ENCODE measurements around the gene TMEM144.

Gene TMEM144

GRCh38 chr4:158209825-158210807, at the start of gene TMEM144 (continued):
- TF ChIP-seq, protein P1, sequence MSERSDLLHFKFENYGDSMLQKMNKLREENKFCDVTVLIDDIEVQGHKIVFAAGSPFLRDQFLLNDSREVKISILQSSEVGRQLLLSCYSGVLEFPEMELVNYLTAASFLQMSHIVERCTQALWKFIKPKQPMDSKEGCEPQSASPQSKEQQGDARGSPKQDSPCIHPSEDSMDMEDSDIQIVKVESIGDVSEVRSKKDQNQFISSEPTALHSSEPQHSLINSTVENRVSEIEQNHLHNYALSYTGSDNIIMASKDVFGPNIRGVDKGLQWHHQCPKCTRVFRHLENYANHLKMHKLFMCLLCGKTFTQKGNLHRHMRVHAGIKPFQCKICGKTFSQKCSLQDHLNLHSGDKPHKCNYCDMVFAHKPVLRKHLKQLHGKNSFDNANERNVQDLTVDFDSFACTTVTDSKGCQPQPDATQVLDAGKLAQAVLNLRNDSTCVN (tag by site-specific recombination; optimal IDR thresholded peaks at IDR 0.05) = peak; percentile 14
- TF ChIP-seq PATZ1 (tag by site-specific recombination; IDR thresholded peaks at IDR 0.05) = peak; percentile 79
- peak; percentile 79 for TF ChIP-seq ZFHX2 (tag by site-specific recombination; conservative IDR thresholded peaks at IDR 0.05)
- TF ChIP-seq ZIC2 (tag by site-specific recombination; IDR thresholded peaks at IDR 0.05) = peak; percentile 29; the same call in 1 of the 2 replicates
- TF ChIP-seq, protein P2, sequence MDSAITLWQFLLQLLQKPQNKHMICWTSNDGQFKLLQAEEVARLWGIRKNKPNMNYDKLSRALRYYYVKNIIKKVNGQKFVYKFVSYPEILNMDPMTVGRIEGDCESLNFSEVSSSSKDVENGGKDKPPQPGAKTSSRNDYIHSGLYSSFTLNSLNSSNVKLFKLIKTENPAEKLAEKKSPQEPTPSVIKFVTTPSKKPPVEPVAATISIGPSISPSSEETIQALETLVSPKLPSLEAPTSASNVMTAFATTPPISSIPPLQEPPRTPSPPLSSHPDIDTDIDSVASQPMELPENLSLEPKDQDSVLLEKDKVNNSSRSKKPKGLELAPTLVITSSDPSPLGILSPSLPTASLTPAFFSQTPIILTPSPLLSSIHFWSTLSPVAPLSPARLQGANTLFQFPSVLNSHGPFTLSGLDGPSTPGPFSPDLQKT (IDR thresholded peaks at IDR 0.05; ENCODE audit: borderline replicate concordance, low read depth, low read length) = no peak
- peak; percentile 53; the same call in 1 of the 2 replicates for TF ChIP-seq ZBTB20 (tag by site-specific recombination; IDR thresholded peaks at IDR 0.05)
- peak; percentile 26; the same call in 1 of the 2 replicates for TF ChIP-seq WT1 (tag by site-specific recombination; IDR thresholded peaks at IDR 0.05)
- peak; percentile 32; the same call in 1 of the 2 replicates for TF ChIP-seq GLIS1 (tag by site-specific recombination; IDR thresholded peaks at IDR 0.05)
- TF ChIP-seq SP2 (tag by site-specific recombination; IDR thresholded peaks at IDR 0.05) = peak; percentile 82
- 0 out of 2 replicates have a peak, but pooled peaks have one; percentile 17 for TF ChIP-seq KLF9 (tag by site-specific recombination; IDR thresholded peaks at IDR 0.05; ENCODE audit: low read depth)

- Histone ChIP-seq H3K27ac (ENCODE audit: extremely low read depth, low read depth, low read length) (no peak overlapping the region), H3K4me3 (ENCODE audit: low read depth, low read length) (no peak overlapping the region), H3K9me3 (ENCODE audit: control insufficient read depth, insufficient read depth, low read depth, low read length) (no peaks in the 10 kb centered on the region), H3K4me1 (ENCODE audit: control insufficient read depth, insufficient read depth, low read length) (no peaks in the 10 kb centered on the region), H3K36me3 (ENCODE audit: control insufficient read depth in 2 of 2, insufficient read depth in 1 of 2, low read length in 2 of 2) (no peaks in the 10 kb centered on the region)
- TF ChIP-seq ZNF426 (tag by site-specific recombination; IDR thresholded peaks at IDR 0.05) (no peak), SCRT1 (tag by site-specific recombination; IDR thresholded peaks at IDR 0.05; ENCODE audit: borderline replicate concordance) (no peak), PRDM10 (tag by site-specific recombination; IDR thresholded peaks at IDR 0.05) (no peak)
- POLR2A ChIA-PET = no interaction called here
- CTCF ChIA-PET = interaction anchor here (0.7 to 0.8 kb wide), 2 partner anchors 10 to 65 kb away, joined by 3 read pairs; no protein-coding TSS in a partner anchor
Observed at GRCh38 chr4:158161551-158162354, 48.5 kb upstream of the TMEM144 start.
